GM21528 (cell line): Measurements from ENCODE around the gene LUZP1.

Experiments used
- ATAC-seq: cut with Tn5 transposase; IDR thresholded peaks from one replicate; pipeline ENCODE4 v1.9.1; 2021; ENCODE audit warnings: mild to moderate bottlenecking, moderate library complexity; ENCODE audit not compliant: unreplicated experiment, low FRiP score

LUZP1 gene

DNA sequence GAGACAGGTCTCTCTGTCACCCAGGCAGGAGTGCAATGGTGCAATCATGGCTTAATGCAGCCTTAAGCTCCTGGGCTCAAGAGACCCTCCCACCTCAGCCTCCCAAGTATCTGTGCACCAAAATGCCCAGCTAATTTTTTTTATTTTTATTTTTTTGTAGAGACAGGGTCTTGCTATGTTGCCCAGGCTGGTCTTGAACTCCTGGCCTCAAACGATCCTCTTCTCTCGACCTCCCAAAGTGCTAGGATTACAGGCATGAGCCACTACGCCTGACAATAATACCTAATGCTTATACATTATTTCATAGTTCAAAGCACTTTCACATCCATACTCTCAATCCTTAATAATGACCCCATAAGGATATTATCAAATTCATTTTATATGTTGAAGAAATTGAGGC, 48.3 kb downstream of the LUZP1 start:
- no peak for ATAC-seq

DNA sequence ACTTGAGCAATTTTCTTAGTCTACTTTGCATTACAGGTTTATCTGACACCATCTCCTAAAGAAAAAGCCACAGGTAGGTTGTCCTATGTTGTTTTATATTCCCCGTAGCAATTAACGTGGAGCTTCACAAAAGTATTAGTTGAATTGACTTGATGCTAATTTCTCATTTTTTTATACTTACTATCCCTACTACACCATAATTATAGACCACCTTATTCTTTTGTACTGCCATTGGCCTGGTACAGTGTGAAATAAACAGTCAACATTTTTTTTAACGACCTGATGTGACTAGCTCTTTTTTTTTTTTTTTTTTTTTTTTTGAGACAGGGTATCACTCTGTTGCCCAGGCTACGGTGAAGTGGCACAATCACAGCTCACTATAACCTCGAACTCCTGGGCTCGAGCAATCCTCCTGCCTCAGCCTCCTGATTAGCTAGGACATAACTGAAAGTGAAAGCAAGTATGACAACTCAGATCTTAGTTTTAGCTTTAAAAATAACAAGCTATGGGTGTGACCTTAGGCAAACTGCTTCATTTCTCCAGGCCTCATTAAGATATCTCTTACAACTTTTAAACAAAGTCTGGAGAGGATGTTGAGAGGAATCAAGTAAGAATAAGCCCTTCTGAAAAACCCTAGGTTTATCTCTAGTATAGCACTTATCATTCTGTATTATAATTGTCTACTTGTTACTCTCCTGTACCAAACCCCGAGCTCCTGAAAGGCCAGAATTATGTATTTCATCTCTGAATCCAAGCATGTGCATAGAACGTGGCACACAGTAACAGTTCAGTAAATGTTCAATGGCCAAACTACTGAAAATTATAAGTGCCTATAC, 49.5 kb downstream of the LUZP1 start:
- ATAC-seq = no peak

- ATAC-seq = no peak
These were observed 50.2 kb downstream of the LUZP1 start for GRCh38 chr1:23118407-23118806.

DNA sequence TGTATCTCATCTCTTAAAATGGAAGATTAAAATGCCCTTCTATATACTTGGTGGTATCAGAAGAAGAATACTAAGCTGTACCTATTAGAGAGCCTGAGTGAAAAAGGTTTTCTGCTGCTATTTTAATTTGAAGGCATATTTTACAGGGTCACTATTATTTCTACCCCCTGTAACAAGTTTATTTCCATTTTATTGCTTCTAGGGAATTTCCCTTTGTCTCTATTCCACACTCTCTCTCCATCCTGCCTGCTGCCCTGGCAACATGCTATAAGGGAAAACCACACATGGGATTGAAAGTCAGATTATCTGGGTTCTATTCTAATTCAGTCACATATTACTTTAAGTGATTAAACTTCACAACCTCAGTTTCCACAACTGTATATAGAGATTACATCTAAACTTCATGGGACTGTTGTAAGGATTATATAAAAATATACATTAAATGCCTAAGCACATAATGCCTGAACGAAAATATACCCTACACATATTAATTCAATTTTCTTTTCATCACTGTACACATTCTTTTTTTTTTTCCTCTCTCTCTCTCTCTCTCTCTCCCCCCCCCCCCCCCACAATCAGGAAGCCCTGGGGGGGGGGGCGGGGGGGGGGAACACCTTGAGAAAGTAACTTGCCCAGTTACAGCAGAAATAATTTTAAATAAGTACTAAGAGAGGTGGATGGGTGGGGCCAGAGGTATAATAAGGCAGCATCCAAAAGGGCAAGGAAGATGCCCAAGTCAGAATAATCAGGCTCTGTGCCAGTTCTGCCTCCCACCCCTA, 51.5 kb downstream of the LUZP1 start:
- no peak for ATAC-seq

DNA sequence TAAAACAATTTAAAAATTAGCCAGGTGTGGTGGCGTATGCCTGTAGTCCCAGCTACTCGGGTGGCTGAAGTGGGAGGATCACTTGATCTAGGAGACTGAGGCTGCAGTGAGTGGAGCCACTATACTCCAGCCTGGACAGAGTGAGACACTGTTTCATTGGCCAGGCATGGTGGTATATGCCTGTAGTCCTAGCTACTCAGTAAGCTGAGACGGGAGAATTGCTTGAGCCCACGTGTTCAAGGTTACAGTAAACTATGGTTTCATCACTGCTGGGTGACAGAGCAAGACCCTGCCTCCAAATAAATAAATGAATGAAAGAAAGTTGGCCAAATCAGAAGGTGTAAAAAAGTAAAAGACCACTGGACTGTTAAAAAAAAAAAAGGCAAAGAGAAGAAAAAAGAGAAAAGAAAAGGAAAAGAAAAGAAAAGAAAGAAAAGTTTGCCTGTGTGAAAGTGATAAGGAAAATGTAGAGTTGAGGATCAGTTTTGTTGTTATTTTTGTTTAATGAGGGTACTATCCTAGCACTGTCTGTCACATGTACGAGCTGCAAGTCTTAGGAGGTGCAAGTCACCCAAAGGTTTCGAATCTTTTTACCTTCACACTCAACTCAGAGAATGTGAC, 52.3 kb downstream of the LUZP1 start:
- ATAC-seq = no peak

DNA sequence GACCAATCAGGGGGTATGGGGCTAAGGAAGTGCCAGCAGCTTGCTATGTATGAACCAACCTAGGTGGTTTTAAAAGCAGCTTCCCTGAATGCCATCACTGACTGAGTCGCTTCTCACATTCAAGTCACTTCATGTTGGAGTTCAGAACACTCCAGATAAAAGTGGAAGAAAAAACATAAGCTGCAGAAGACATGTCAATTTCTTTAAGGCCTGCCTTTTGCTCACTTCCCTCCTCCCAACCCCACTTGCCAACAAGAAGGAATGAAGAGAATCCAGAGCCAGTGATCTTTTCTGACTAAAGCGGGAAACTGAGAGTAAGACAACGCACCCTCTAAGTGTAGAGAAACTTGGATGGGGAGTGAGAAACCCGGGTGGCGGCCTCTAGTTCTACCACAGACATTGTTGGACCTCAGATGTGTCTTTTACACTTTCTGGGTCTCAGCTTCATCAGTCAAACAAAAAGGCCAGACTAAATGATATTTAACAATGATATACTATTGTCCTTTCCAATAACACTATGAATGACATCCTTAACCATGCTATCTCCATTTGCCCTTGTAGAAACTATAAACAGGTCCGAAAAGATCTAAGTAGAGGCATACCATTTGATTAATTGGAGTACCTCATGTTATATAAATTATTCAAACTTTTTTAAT, 54.1 kb downstream of the LUZP1 start:
- ATAC-seq = no peak

- no peak for ATAC-seq
These were observed 56.8 kb downstream of the LUZP1 start for GRCh38 chr1:23111600-23112535.

DNA sequence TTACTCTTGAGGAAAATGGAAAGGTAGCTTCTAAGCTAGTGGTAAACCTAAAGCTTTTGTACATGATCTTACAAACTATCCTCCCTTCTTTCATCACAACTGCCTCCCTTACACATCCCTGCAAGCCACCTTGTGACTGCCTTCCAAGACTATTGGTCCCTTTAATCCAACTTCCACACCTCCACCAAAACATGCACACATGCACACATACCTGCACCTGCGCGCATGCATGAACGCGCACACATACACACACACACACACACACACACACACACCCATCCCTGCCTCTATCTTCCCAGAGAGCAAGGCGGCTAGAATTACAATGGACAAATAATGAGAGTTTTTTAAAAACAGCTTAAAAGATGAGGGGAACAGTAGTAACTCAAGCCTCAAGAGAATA, 58.3 kb downstream of the LUZP1 start:
- no peak for ATAC-seq

DNA sequence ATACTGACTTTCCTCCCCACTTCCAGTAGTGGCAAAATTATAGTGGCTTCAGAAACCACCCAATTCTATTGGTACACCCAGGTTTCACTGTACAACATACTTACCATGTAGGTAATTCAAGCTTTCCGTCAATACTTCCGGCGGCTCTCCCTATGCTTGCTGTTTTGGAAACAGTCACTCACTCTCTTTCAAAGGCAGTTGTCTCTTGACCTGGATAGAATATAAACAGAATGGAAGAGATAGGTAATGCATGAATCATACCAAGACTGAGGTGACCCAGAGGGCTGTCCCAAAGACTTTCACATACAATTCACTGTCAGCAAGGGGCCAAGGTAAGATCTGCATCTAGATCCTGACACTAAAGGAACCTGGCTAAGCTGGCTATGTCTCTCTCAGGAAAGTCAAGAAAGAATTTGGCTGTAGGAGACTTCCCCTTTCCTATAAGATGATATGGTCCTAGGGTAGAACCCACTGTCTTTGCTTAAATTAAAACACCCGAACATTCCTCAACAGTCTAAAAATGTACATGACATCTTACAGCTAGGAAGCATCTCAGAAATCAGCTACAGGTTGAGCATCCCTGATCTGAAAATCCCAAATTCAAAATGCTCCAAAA, 59.6 kb downstream of the LUZP1 start:
- ATAC-seq = no peak

DNA sequence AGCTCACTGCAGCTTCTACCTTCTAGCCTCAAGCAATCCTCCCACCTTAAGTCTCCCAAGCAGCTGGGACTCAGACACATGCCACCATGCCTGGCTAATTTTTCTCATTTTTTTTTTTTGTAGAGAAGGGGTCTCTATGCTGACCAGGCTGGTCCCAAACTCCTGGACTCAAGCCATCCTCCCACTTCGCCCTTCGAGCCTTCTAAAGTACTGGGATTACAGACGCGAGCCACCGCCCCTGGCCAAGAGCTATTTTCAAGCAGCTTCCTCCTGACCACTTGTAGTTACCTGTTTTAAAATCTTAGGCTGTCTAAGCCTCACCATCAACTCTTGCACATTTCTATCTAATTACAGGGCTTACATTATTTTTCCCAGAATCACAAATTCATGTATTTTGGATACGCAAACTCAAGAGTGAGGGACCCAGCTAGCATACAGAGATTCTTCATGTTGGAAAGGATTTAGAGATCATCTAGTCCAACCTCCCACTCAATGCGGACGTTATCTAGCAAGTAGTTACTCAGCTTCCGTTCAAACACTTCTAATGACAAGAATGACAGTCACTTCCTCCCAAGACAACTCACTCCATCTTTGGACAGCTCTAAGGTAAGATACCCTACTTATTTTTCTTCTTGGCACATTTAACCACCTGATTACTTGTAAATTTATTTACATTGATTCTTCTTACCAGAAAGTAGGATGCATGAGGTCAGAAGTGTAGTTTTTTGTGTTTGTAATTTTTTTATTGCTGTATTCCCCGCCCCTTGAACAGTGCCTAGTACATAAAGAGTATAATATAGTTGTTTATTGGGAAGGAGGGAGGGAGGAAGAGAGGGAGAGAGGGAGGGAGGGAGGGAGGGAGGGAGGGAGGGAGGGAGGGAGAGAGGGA, 65.4 kb downstream of the LUZP1 start:
- no peak for ATAC-seq

GRCh38 chr1:23102289-23102688, 66.4 kb downstream of the LUZP1 start:
- no peak for ATAC-seq

GRCh38 chr1:23101887-23102286, 66.8 kb downstream of the LUZP1 start:
- no peak for ATAC-seq

DNA sequence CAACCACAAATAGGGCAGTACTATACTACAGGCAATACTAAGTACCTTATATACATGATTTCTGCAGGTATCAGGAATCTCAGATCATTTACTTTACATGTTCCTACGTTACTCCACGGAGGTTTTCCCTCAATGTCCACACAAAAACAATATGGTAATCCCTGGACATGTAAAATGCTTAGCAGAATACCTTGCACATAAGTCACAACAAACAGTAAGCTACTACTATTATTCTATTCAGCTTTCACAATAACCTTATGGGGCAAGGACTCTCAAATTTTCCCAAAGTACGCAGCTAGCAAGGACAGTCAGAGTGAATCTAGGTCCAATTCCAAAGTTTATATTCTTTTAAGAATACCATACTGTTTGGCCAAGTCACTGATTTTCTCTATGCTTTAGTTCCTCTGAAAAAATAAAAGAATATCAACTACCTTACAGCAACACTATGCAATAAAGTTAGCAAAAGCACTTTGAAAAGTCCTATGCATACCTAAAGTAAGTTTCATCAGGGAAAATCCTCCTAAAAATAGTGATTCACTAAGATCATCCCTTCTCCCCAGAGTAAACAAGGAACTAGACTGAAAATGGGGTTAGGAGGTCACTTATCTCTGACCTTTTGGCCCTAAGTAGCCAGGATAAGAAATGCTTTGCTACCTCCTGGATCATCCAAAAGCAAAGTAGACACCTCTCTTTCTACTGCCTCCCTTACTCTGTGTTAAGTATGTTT, 67.4 kb downstream of the LUZP1 start:
- no peak for ATAC-seq

DNA sequence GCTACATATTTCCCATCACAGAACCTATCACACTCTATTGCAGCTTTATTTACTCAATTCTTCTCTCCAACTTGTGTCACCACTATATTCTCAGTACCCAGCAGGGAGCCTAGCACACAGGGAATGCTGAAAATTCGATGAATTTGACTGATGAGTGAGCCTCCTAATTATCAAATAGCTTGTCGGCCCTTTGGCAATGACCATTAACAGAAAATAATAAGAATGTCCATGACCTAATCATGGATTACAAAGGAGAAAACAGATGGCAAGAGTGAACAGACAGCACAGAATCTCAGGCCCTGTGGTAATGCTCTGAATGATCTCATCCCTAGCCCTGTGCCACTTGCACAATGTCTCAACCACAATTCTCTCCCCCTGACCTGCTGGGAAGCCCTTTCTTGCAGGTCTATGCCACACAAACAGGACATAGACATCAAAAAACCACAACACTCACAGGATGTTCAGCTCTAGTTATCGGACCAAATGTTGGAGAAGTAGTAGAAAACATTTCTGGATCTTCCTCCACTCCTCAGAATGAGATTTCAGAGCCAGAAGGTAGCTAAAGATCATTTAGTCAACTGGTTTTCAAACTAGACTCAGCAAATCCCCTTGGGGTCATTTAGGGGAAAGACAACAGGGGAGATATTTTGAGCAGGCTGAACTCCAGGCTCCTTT, 68.4 kb downstream of the LUZP1 start:
- no peak for ATAC-seq

DNA sequence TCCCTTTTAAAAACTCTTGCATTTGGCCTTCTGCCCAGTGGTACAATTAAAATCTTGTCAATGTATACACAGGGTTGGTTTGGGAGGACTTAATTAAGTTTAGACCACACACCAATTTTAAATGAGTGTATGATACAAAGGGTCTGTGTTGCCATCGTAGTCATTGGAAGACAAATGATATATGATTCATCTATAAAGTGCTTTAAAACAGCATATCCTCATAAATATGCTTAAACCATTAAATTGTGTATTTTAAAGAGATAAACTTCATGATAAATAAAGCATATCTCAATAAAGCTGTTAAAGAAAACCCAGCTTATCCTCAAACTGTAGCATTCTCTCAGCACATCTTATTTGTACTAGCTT, 69.5 kb downstream of the LUZP1 start:
- no peak for ATAC-seq

GRCh38 chr1:23098463-23099170, 70.0 kb downstream of the LUZP1 start:
- ATAC-seq = no peak

DNA sequence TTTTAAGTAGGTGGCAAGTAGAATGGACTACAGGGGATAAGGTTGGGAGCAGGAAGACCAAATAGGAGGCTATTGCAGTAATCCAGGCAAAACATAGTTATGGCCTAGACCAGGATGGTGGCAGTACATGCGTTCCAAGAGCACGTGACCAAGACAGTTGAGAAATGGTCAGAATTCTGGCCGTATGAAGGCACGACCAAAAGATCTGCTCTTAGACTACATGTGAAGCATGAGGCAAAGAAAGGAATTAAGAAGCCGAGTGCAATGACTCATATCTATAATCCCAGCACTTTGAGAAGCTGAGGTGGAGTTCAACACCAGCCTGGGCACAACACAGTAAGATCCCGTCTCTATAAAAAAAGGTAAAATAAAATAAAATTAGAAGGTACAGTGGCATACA, 71.3 kb downstream of the LUZP1 start:
- ATAC-seq = no peak
